Lower lobe of right lung (tissue), 2 donors: ENCODE measurements around the gene DIP2C. TPM values are rescaled to one million over a fixed set of nuclear protein-coding genes. Genes with fewer than 3 reads are reported as not detected.

Source experiments
- ATAC-seq, 2 donors: fragments of 200-7000 bp; cut with Tn5 transposase; one replicate each; pipeline ENCODE4 v1.9.1; 2020 to 2022; ENCODE audit warnings: mild to moderate bottlenecking in 2 of 2, moderate library complexity in 2 of 2
- DNase-seq: peaks from one replicate; pipeline ENCODE4 v3.0.0-alpha.2; 2020
- H3K27ac ChIP-seq: fragments of 200-600 bp; one replicate; pipeline ENCODE4 v1.8.0; 2022
- H3K27me3 ChIP-seq: fragments of 200-600 bp; one replicate; pipeline ENCODE4 v1.8.0; 2022; ENCODE audit warnings: low read depth
- H3K36me3 ChIP-seq: fragments of 200-600 bp; one replicate; pipeline ENCODE4 v1.8.0; 2022; ENCODE audit warnings: mild to moderate bottlenecking
- H3K4me1 ChIP-seq: fragments of 200-600 bp; one replicate; pipeline ENCODE4 v1.8.0; 2022
- H3K4me3 ChIP-seq: fragments of 200-600 bp; one replicate; pipeline ENCODE4 v1.8.0; 2022; ENCODE audit warnings: mild to moderate bottlenecking
- H3K9me3 ChIP-seq: fragments of 200-600 bp; one replicate; pipeline ENCODE4 v1.8.0; 2022
- intact Hi-C: fragments of 100-400 bp; cut with DNase I; formaldehyde crosslinking; loops from one replicate; pipeline ENCODE4 v1.11.0; 2022
- total RNA-seq: library from RNA; stranded (reverse); fragmentation: NEBNext Ultra II Directional; extraction: Animal tissue kit (Norgen Biotek cat#: 25700); gene quantifications from one replicate; pipeline ENCODE4 v1.2.1, GENCODE V29; 2021
- TF ChIP-seq, protein P1 (sequence below): fragments of 200-600 bp; IDR thresholded peaks from one replicate; pipeline ENCODE4 v1.8.0; 2022; ENCODE audit warnings: antibody characterized with exemption, mild to moderate bottlenecking
- donor health status: DM: no; HTN: yes; CAD: no; lungs with severe emphysema.

DIP2C gene
- total RNA-seq, 1 donor from 2014 or later = 15.1 TPM

DNA sequence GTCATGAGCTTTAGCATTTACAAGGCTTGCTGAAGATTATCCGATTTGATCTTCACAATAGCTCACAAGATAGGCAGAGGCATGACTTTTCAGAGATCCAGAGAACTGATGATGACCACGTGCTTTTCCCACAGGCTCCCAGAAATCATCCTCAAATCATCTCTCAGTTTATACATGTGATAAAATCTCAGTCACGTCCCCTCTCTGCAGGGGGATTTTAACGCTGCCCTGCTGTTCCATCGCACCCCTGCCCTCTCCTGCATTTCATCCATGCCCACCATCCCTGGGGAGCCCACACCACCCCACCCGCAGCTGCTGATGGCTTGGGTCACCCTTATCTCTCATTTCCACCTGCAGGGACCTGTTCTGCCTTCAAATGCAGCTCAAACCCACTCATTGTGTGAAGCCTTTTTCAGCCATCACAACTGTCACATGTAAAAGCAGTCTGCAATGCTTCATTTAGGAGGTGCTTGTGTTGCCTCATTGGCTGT, 141.8 kb downstream of the DIP2C start:
- no peak for DNase-seq
- Histone ChIP-seq H3K9me3 (no peaks in the 10 kb centered on the region), H3K4me3 (no peak overlapping the region), H3K27me3 (no peaks in the 10 kb centered on the region), H3K36me3 (no peaks in the 10 kb centered on the region), H3K4me1 (peaks cover 18% of the 10 kb centered on the region), H3K27ac (no peak overlapping the region)
- TF ChIP-seq, protein P1, sequence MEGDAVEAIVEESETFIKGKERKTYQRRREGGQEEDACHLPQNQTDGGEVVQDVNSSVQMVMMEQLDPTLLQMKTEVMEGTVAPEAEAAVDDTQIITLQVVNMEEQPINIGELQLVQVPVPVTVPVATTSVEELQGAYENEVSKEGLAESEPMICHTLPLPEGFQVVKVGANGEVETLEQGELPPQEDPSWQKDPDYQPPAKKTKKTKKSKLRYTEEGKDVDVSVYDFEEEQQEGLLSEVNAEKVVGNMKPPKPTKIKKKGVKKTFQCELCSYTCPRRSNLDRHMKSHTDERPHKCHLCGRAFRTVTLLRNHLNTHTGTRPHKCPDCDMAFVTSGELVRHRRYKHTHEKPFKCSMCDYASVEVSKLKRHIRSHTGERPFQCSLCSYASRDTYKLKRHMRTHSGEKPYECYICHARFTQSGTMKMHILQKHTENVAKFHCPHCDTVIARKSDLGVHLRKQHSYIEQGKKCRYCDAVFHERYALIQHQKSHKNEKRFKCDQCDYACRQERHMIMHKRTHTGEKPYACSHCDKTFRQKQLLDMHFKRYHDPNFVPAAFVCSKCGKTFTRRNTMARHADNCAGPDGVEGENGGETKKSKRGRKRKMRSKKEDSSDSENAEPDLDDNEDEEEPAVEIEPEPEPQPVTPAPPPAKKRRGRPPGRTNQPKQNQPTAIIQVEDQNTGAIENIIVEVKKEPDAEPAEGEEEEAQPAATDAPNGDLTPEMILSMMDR = no peak
- no peak for ATAC-seq
- intact Hi-C loops = no loop called here

DNA sequence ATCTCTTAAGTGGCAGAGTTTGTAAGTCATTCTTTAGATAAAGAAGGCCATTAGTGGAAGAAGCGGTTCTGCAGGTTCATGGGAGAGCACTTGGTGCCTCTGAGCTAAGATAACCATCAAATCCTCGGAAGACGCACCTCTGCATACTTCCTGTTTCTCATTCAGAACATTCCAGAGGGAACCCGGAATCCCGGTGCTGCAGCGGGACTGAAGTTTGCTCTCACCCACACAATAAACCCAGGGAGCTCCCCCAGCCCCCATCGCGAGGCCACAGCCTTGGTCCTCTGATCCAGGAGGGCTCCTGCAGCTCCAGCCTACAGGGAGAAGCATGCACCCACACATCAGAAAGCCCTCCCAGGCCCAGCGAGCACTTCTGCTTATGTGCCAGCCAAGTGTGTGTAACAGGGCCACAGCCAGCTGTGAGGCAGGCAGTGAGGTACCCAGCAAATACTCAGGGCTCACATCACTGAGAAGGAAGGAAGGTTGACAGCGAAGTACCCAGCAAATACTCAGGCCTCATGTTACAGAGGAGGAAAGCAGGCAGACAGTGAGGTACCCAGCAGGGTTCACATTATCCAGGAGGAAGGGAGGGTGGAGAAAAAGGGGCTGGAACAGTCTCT, 142.4 kb downstream of the DIP2C start:
- TF ChIP-seq, protein P1 = no peak
- Histone ChIP-seq H3K9me3 (no peaks in the 10 kb centered on the region), H3K27me3 (no peaks in the 10 kb centered on the region), H3K27ac (peak overlapping the region; percentile 41), H3K36me3 (no peaks in the 10 kb centered on the region), H3K4me1 (peaks cover 15% of the 10 kb centered on the region), H3K4me3 (no peak overlapping the region)
- intact Hi-C loops = no loop called here
- ATAC-seq = peak; percentile 83
- DNase-seq = no peak

DNA sequence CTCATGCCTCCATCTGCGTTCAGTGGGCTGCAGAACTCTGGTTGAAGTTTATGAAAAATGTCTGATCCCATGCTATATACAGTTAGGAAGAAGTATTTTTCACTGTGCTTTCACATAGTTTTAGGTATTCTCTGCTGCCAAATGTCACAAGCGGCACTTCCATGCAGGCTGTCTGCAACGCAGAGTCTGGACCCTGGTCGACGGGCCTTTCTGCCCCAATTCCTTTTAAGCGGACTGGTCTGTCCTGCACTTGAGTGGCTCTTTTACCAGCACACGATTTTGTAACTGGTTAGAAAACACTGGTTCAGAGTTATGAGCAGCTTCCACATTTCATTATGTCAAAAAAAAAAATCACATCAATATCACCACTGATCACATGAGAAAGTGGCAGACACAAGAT, 143.0 kb downstream of the DIP2C start:
- no peaks in the 10 kb centered on the region for H3K9me3 ChIP-seq
- TF ChIP-seq, protein P1 = no peak
- no peak for DNase-seq
- H3K27me3 ChIP-seq = no peaks in the 10 kb centered on the region
- no peak overlapping the region for H3K4me3 ChIP-seq
- peak; percentile 5 to 42 for ATAC-seq
- intact Hi-C loops = no loop called here
- H3K4me1 ChIP-seq = peaks cover 15% of the 10 kb centered on the region
- no peaks in the 10 kb centered on the region for H3K36me3 ChIP-seq
- peak overlapping the region; percentile 65 for H3K27ac ChIP-seq

DNA sequence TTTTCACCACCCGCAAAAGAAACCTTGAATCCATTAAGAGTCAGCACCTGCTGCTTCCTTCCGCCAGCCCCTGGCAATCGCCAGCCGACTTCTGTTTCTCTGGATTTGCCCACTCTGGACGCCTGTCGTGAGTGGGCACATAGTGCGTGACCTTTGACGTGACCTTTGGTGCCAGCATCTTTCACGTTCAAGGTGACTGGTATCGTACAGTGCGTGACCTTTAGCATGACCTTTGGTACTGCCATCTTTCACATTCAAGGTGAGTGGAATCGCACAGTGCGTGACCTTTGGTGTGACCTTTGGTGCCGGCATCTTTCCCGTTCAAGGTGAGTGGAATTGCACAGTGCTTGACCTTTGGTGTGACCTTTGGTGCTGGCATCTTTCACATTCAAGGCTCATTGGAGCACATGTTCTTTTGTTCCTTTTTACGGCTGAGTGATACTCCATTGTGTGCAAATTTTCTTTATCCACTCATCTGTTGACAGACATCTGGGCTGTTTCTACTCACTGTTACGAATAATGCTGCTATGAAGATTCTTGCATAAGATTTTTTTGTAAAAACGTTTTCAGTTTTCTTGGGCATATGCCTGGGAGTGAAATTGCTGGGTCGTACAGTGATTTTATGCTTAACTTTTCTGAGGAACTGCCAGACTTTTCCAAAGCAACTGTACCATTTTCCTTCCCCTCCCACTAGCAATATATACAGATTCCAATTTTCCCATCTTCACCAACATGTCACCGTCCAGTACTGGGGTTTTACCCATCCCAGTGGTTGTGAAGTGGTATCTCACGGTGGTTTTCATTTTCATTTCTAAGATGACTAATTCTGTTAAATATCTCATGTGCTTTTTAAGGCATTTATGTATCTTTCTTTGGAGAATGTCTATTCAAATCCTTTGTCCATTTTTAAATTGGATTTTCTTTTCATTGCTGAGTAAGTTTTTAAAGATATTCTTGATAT, 145.3 kb downstream of the DIP2C start:
- H3K4me1 ChIP-seq = peaks cover 15% of the 10 kb centered on the region
- ATAC-seq (no peak), DNase-seq (no peak)
- H3K27ac ChIP-seq = no peak overlapping the region
- intact Hi-C loops = no loop called here
- no peaks in the 10 kb centered on the region for H3K9me3 ChIP-seq
- no peak overlapping the region for H3K4me3 ChIP-seq
- H3K27me3 ChIP-seq = no peaks in the 10 kb centered on the region
- no peaks in the 10 kb centered on the region for H3K36me3 ChIP-seq
- TF ChIP-seq, protein P1 = no peak

DNA sequence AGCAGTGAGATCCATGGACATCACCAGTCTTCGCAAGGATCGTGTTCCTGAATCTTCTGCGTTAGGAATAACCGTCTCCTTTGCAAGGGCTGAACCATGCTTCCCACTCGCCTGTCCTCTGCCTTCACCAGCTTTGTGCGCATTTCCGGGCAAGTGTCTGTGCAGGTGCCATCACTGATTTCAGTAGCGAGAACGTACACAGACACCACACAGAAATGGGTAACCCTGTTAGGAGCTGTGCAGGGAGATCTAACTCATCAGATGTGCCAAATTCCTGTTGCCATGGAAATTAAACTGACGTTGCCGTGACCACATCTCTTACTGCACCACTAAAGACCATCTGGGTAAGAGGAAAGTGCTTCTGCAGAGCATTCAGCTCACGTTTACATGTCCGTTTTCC, 146.3 kb downstream of the DIP2C start:
- intact Hi-C loops = no loop called here
- DNase-seq = no peak
- no peak for ATAC-seq

More for the DNA sequence above, 146.3 kb downstream of the DIP2C start:
- Histone ChIP-seq H3K4me3 (no peak overlapping the region), H3K36me3 (no peaks in the 10 kb centered on the region), H3K4me1 (peaks cover 15% of the 10 kb centered on the region), H3K9me3 (no peaks in the 10 kb centered on the region), H3K27ac (no peak overlapping the region), H3K27me3 (no peaks in the 10 kb centered on the region)
- TF ChIP-seq, protein P1 = no peak
